Activated T-helper 17 cell treated with anti-CD3 and anti-CD28 coated beads, Interleukin-2, amount 50 U/mL, for 72 hours (primary cell): ENCODE measurements around the gene ART3. TPM values are rescaled to one million over a fixed set of nuclear protein-coding genes. Genes with fewer than 3 reads are reported as not detected.

Experiments used
- ATAC-seq: fragments of 150-1000 bp; cut with Tn5 transposase; replicated peaks from 2 replicates; pipeline ENCODE4 v1.10.0; 2021; ENCODE audit warnings: mild to moderate bottlenecking, moderate library complexity
- H3K27ac Mint-ChIP-seq: one replicate; pipeline ENCODE4 v1.8.0; 2022; ENCODE audit warnings: mixed read lengths
- H3K27me3 Mint-ChIP-seq: one replicate; pipeline ENCODE4 v1.8.0; 2022; ENCODE audit warnings: mixed read lengths
- H3K36me3 Mint-ChIP-seq: one replicate; pipeline ENCODE4 v1.8.0; 2022; ENCODE audit warnings: low read depth, mild to moderate bottlenecking, mixed read lengths
- H3K4me1 Mint-ChIP-seq: one replicate; pipeline ENCODE4 v1.8.0; 2022; ENCODE audit warnings: mixed read lengths
- H3K4me3 Mint-ChIP-seq: one replicate; pipeline ENCODE4 v1.8.0; 2022; ENCODE audit warnings: mild to moderate bottlenecking, mixed read lengths
- H3K9me3 Mint-ChIP-seq: one replicate; pipeline ENCODE4 v1.8.0; 2022; ENCODE audit warnings: mixed read lengths
- total RNA-seq, 2 donors: library from RNA; stranded (reverse); gene quantifications; one replicate each; pipeline ENCODE4 v1.2.3, GENCODE V29; 2022

The ART3 gene
- total RNA-seq, 2 donors from 2014 or later, result 0.80 to 1.6 TPM

GRCh38 chr4:76058888-76059426 lies 15.6 kb upstream of the ART3 start:
- ATAC-seq, result no peak
- peak overlapping the region; percentile 49 for H3K4me3 Mint-ChIP-seq
- peaks cover 9% of the 10 kb centered on the region for H3K27me3 Mint-ChIP-seq
- no peaks in the 10 kb centered on the region for H3K9me3 Mint-ChIP-seq
- peaks cover 29% of the 10 kb centered on the region for H3K4me1 Mint-ChIP-seq
- no peaks in the 10 kb centered on the region for H3K36me3 Mint-ChIP-seq
- H3K27ac Mint-ChIP-seq, result peak overlapping the region; percentile 83

GRCh38 chr4:76059750-76060149 lies 14.8 kb upstream of the ART3 start:
- peaks cover 28% of the 10 kb centered on the region for H3K4me1 Mint-ChIP-seq
- H3K27ac Mint-ChIP-seq, result peak overlapping the region; percentile 83
- no peaks in the 10 kb centered on the region for H3K36me3 Mint-ChIP-seq
- H3K9me3 Mint-ChIP-seq, result no peaks in the 10 kb centered on the region
- peaks cover 9% of the 10 kb centered on the region for H3K27me3 Mint-ChIP-seq
- peak; percentile 61 for ATAC-seq
- peak overlapping the region; percentile 49 for H3K4me3 Mint-ChIP-seq

- Mint-ChIP-seq H3K27me3 (peaks cover 5% of the 10 kb centered on the region), H3K4me3 (peak overlapping the region; percentile 49), H3K27ac (no peak overlapping the region), H3K9me3 (no peaks in the 10 kb centered on the region), H3K4me1 (peaks cover 21% of the 10 kb centered on the region), H3K36me3 (no peaks in the 10 kb centered on the region)
- no peak for ATAC-seq
These were observed 14.0 kb upstream of the ART3 start for GRCh38 chr4:76060506-76060905.

GRCh38 chr4:76061421-76061820 lies 13.1 kb upstream of the ART3 start:
- no peak overlapping the region for H3K4me3 Mint-ChIP-seq
- no peaks in the 10 kb centered on the region for H3K36me3 Mint-ChIP-seq
- peaks cover 1% of the 10 kb centered on the region for H3K27me3 Mint-ChIP-seq
- H3K27ac Mint-ChIP-seq, result no peak overlapping the region
- H3K4me1 Mint-ChIP-seq, result peaks cover 20% of the 10 kb centered on the region
- H3K9me3 Mint-ChIP-seq, result no peaks in the 10 kb centered on the region
- no peak for ATAC-seq

GRCh38 chr4:76061982-76062381 lies 12.5 kb upstream of the ART3 start:
- H3K27ac Mint-ChIP-seq, result no peak overlapping the region
- no peaks in the 10 kb centered on the region for H3K27me3 Mint-ChIP-seq
- H3K36me3 Mint-ChIP-seq, result no peaks in the 10 kb centered on the region
- no peak for ATAC-seq
- no peak overlapping the region for H3K4me3 Mint-ChIP-seq
- peaks cover 20% of the 10 kb centered on the region for H3K4me1 Mint-ChIP-seq
- H3K9me3 Mint-ChIP-seq, result no peaks in the 10 kb centered on the region

GRCh38 chr4:76066546-76066945 lies 8.0 kb upstream of the ART3 start:
- H3K4me1 Mint-ChIP-seq, result no peaks in the 10 kb centered on the region
- H3K9me3 Mint-ChIP-seq, result no peaks in the 10 kb centered on the region
- H3K27ac Mint-ChIP-seq, result no peak overlapping the region
- H3K27me3 Mint-ChIP-seq, result no peaks in the 10 kb centered on the region
- no peak overlapping the region for H3K4me3 Mint-ChIP-seq
- H3K36me3 Mint-ChIP-seq, result no peaks in the 10 kb centered on the region
- no peak for ATAC-seq

GRCh38 chr4:76067652-76068286 lies 6.7 kb upstream of the ART3 start:
- ATAC-seq, result peak; percentile 90
- Mint-ChIP-seq H3K4me3 (no peak overlapping the region), H3K9me3 (no peaks in the 10 kb centered on the region), H3K36me3 (no peaks in the 10 kb centered on the region), H3K27ac (no peak overlapping the region), H3K4me1 (no peaks in the 10 kb centered on the region), H3K27me3 (no peaks in the 10 kb centered on the region)

GRCh38 chr4:76072760-76073159 lies 1.7 kb upstream of the ART3 start:
- H3K36me3 Mint-ChIP-seq, result no peaks in the 10 kb centered on the region
- no peak for ATAC-seq
- no peaks in the 10 kb centered on the region for H3K9me3 Mint-ChIP-seq
- H3K4me1 Mint-ChIP-seq, result no peaks in the 10 kb centered on the region
- H3K27ac Mint-ChIP-seq, result no peak overlapping the region
- no peaks in the 10 kb centered on the region for H3K27me3 Mint-ChIP-seq
- no peak overlapping the region for H3K4me3 Mint-ChIP-seq

GRCh38 chr4:76074993-76075600 lies 588 bp downstream of the ART3 start:
- Mint-ChIP-seq H3K36me3 (no peaks in the 10 kb centered on the region), H3K4me1 (no peaks in the 10 kb centered on the region), H3K27ac (no peak overlapping the region), H3K27me3 (peaks cover 5% of the 10 kb centered on the region), H3K9me3 (no peaks in the 10 kb centered on the region), H3K4me3 (no peak overlapping the region)
- no peak for ATAC-seq

- Mint-ChIP-seq H3K36me3 (no peaks in the 10 kb centered on the region), H3K4me3 (no peak overlapping the region), H3K9me3 (no peaks in the 10 kb centered on the region), H3K27ac (no peak overlapping the region), H3K27me3 (peaks cover 8% of the 10 kb centered on the region), H3K4me1 (no peaks in the 10 kb centered on the region)
- no peak for ATAC-seq
These were observed 3.6 kb downstream of the ART3 start for GRCh38 chr4:76078033-76078613.

- no peaks in the 10 kb centered on the region for H3K9me3 Mint-ChIP-seq
- no peak for ATAC-seq
- H3K27me3 Mint-ChIP-seq, result peaks cover 11% of the 10 kb centered on the region
- no peak overlapping the region for H3K4me3 Mint-ChIP-seq
- no peak overlapping the region for H3K27ac Mint-ChIP-seq
- no peaks in the 10 kb centered on the region for H3K4me1 Mint-ChIP-seq
- no peaks in the 10 kb centered on the region for H3K36me3 Mint-ChIP-seq
These were observed 9.0 kb downstream of the ART3 start for GRCh38 chr4:76083386-76083988.

GRCh38 chr4:76084542-76084941 lies 10.0 kb downstream of the ART3 start:
- no peaks in the 10 kb centered on the region for H3K9me3 Mint-ChIP-seq
- H3K36me3 Mint-ChIP-seq, result no peaks in the 10 kb centered on the region
- peaks cover 7% of the 10 kb centered on the region for H3K27me3 Mint-ChIP-seq
- no peaks in the 10 kb centered on the region for H3K4me1 Mint-ChIP-seq
- H3K4me3 Mint-ChIP-seq, result no peak overlapping the region
- no peak overlapping the region for H3K27ac Mint-ChIP-seq
- ATAC-seq, result no peak

GRCh38 chr4:76087007-76087769 lies 12.7 kb downstream of the ART3 start:
- Mint-ChIP-seq H3K27me3 (peaks cover 3% of the 10 kb centered on the region), H3K36me3 (no peaks in the 10 kb centered on the region), H3K9me3 (no peaks in the 10 kb centered on the region), H3K4me3 (no peak overlapping the region), H3K4me1 (no peaks in the 10 kb centered on the region), H3K27ac (no peak overlapping the region)
- ATAC-seq, result peak; percentile 34

GRCh38 chr4:76088719-76089118 lies 14.2 kb downstream of the ART3 start:
- H3K27ac Mint-ChIP-seq, result no peak overlapping the region
- H3K27me3 Mint-ChIP-seq, result peaks cover 3% of the 10 kb centered on the region
- no peak for ATAC-seq
- H3K36me3 Mint-ChIP-seq, result no peaks in the 10 kb centered on the region
- H3K9me3 Mint-ChIP-seq, result no peaks in the 10 kb centered on the region
- H3K4me1 Mint-ChIP-seq, result no peaks in the 10 kb centered on the region
- no peak overlapping the region for H3K4me3 Mint-ChIP-seq
